Astrocyte (in vitro differentiated cells and primary cell): ENCODE measurements around the gene IQGAP3.

Experiments used
- CTCF ChIP-seq: IDR thresholded peaks from 2 replicates; pipeline ENCODE4 v1.5.1; 2011; ENCODE audit warnings: low read depth, mild to moderate bottlenecking, inconsistent platforms, low read length, moderate library complexity; ENCODE audit not compliant: insufficient read depth
- EZH2 ChIP-seq: IDR thresholded peaks from 2 replicates; pipeline ENCODE4 v1.6.1; 2012; ENCODE audit warnings: mild to moderate bottlenecking, low read length, inconsistent platforms; ENCODE audit not compliant: insufficient read depth

DNA sequence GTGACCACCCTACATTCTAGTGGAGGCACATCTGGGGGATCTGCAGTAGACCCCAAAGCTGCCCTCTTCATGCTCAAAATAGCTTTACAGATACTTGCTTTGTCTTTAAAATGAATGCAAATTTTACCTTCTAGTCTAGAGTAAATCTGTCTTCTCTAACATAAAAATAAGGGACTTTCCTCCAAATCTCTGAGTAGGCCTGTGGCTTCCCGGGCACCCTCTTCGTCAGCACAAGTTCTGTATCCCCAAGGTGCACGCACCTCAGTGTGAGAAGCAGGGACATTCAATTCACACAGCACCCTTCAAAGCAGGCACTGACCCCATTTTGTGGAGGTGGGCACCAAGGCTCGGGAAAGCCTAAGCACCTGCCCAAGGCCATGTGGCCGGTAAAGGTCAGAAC, 90.8 kb downstream of the IQGAP3 start:
- TF ChIP-seq CTCF (no peak), EZH2 (no peak)
